Left ventricle myocardium inferior (tissue), 1 donor: Measurements from ENCODE around the gene TLCD3A. TPM values are rescaled to one million over a fixed set of nuclear protein-coding genes. Genes with fewer than 3 reads are reported as not detected.
"Not testable (repeated sequence)": the region's sequence is repeated elsewhere in the genome, so short reads cannot be mapped to it uniquely, and the experiment has no call there.

ENCODE experiments used
- DNase-seq: peaks from one replicate; pipeline ENCODE4 v3.0.0-alpha.2; 2020
- H3K27ac ChIP-seq: fragments of 200-600 bp; replicated peaks from 2 replicates; pipeline ENCODE4 v1.8.0; 2021
- H3K27me3 ChIP-seq: fragments of 200-600 bp; 2 replicates; pipeline ENCODE4 v1.8.0; 2021; ENCODE audit warnings: low read depth
- H3K36me3 ChIP-seq: fragments of 200-600 bp; 2 replicates; pipeline ENCODE4 v1.8.0; 2021
- H3K4me1 ChIP-seq: fragments of 200-600 bp; 2 replicates; pipeline ENCODE4 v1.8.0; 2021
- H3K4me3 ChIP-seq: fragments of 200-600 bp; 2 replicates; pipeline ENCODE4 v1.8.0; 2021; ENCODE audit warnings: mild to moderate bottlenecking, moderate library complexity
- H3K9me3 ChIP-seq: fragments of 200-600 bp; replicated peaks from 2 replicates; pipeline ENCODE4 v1.8.0; 2021
- CTCF ChIP-seq: fragments of 200-600 bp; IDR thresholded peaks from 2 replicates; pipeline ENCODE4 v1.8.0; 2021; ENCODE audit warnings: antibody characterized with exemption, mild to moderate bottlenecking, borderline replicate concordance
- intact Hi-C: fragments of 100-400 bp; cut with micrococcal nuclease; formaldehyde crosslinking; loops from one replicate; pipeline ENCODE4 v1.11.0; 2022
- total RNA-seq: library from RNA; stranded (reverse); fragmentation: NEBNext Ultra II Directional; extraction: Animal tissue kit (Norgen Biotek cat#: 25700); gene quantifications from one replicate; pipeline ENCODE4 v1.2.1, GENCODE V29; 2021
- donor health status: DM: no; HTN: yes; CAD: no; lungs with severe emphysema.

Gene TLCD3A
- total RNA-seq, 1 donor from 2014 or later: 1.5 TPM

GRCh38 chr17:752002-752619 lies 19.7 kb downstream of the TLCD3A start, which contains the start of gene GEMIN4:
Gene GEMIN4, minus strand, starts transcription at chr17:752264. Its CDS starts 122 bp downstream, at chr17:752142.
- H3K27ac ChIP-seq: peak within 1 kb of the TSS; percentile 88
- H3K9me3 ChIP-seq: no peaks in the 10 kb centered on the region
- H3K4me1 ChIP-seq: peaks cover 39% of the 10 kb centered on the region
- H3K36me3 ChIP-seq: peaks cover 8% of the 10 kb centered on the region
- peak within 1 kb of the TSS; percentile 99 for H3K4me3 ChIP-seq
- no peaks in the 10 kb centered on the region for H3K27me3 ChIP-seq
- DNase-seq: peak; percentile 93
- intact Hi-C loops: no loop called here
- peak; percentile 97 for TF ChIP-seq CTCF

- Histone ChIP-seq H3K27me3 (no peaks in the 10 kb centered on the region), H3K4me3 (peak overlapping the region; percentile 99), H3K36me3 (peaks cover 4% of the 10 kb centered on the region), H3K27ac (peak overlapping the region; percentile 88), H3K9me3 (no peaks in the 10 kb centered on the region), H3K4me1 (peaks cover 39% of the 10 kb centered on the region)
- peak; percentile 75 for DNase-seq
- intact Hi-C loops: no loop called here
- peak; percentile 4 for TF ChIP-seq CTCF
Measured at GRCh38 chr17:752620-753219, 20.3 kb downstream of the TLCD3A start.

GRCh38 chr17:753418-753817 lies 21.0 kb downstream of the TLCD3A start:
- H3K27ac ChIP-seq: peak overlapping the region; percentile 41
- H3K4me3 ChIP-seq: peak overlapping the region; percentile 99
- H3K9me3 ChIP-seq: no peaks in the 10 kb centered on the region
- peaks cover 9% of the 10 kb centered on the region for H3K36me3 ChIP-seq
- intact Hi-C loops: no loop called here
- no peak for DNase-seq
- H3K27me3 ChIP-seq: no peaks in the 10 kb centered on the region
- H3K4me1 ChIP-seq: peaks cover 39% of the 10 kb centered on the region
- no peak for TF ChIP-seq CTCF

- Histone ChIP-seq H3K4me1 (peaks cover 38% of the 10 kb centered on the region), H3K27ac (peak overlapping the region; percentile 45), H3K36me3 (peaks cover 26% of the 10 kb centered on the region)
- H3K27me3 ChIP-seq, intact Hi-C loops, H3K9me3 ChIP-seq, DNase-seq, H3K4me3 ChIP-seq: not testable (repeated sequence)
Measured at GRCh38 chr17:755319-755961, 23.0 kb downstream of the TLCD3A start.

DNA sequence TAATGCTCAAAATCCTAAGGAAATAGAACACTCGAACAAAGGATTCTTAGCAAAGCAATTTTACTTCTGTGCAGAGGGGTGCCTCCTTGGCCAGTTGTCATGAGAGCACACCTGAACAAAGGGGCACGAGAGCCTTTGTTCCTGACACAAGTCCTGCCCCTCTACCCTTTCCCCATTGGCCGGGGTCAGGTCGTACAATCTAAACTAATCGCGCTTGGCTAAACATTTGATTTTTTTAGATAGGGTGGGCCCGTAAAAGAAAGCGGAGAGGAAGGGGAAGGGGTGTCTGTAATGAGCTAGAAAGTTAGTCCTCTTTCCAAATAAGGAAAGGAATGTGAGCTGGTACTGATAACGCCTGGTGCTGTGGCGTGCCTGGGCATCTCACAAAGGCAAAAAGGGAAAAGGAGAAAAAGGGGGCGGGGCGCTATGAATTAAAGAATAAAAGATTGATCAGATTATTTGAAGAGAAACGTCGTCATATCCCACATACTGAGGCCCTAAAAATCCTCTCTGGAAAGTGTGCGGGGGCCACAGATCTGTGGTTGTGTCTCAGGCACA lies 23.7 kb downstream of the TLCD3A start:
- H3K4me3 ChIP-seq, intact Hi-C loops, DNase-seq, H3K27me3 ChIP-seq, H3K9me3 ChIP-seq: not testable (repeated sequence)
- Histone ChIP-seq H3K27ac (peak overlapping the region; percentile 45), H3K36me3 (peaks cover 28% of the 10 kb centered on the region), H3K4me1 (peaks cover 36% of the 10 kb centered on the region)

DNA sequence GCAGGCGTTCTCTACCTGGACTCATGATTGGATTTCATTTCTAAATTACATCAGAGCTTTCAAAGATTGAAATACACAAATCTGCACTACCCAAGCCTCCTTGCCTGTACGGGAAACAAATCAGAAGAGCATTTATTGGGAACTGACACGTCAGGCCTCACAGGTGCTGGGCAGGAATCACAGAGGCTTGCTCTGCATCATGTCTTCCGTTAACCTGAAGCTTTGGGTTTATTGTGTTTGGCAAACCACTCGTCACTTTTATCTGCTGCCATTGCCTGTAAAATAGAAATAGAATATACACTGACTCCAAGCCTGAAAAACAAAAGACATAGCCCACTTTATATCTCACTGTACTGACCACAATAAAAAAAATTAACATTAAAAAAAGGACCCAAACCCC lies 27.6 kb downstream of the TLCD3A start:
- no peak for DNase-seq
- TF ChIP-seq CTCF: no peak

More for the DNA sequence above, 27.6 kb downstream of the TLCD3A start:
- Histone ChIP-seq H3K4me3 (no peak overlapping the region), H3K27me3 (no peaks in the 10 kb centered on the region), H3K27ac (peak overlapping the region; percentile 68), H3K4me1 (peaks cover 18% of the 10 kb centered on the region), H3K9me3 (no peaks in the 10 kb centered on the region), H3K36me3 (peaks cover 60% of the 10 kb centered on the region)
- intact Hi-C loops: no loop called here
